AML-193 (cell line): ENCODE measurements around the gene OOSP3.
"Not testable (repeated sequence)": the region's sequence is repeated elsewhere in the genome, so short reads cannot be mapped to it uniquely, and the experiment has no call there.

Experiments used
- DNase-seq, 2 experiments: peaks; one replicate each; lab custom pipeline; 2025; lab: John Stamatoyannopoulos, UW

OOSP3 gene

GRCh38 chr11:59878575-59878974, at the start of gene OOSP3:
Gene OOSP3 (plus strand): TSS chr11:59878782. CDS start chr11:59878809, 27 bp downstream.
- no peak for DNase-seq

- DNase-seq: no peak
Measured at GRCh38 chr11:59829358-59829757, 49.2 kb upstream of the OOSP3 start.

GRCh38 chr11:59833602-59834001, 45.0 kb upstream of the OOSP3 start:
- peak in 1 of 2 experiments; percentile 22 for DNase-seq

- no peak for DNase-seq
Measured at GRCh38 chr11:59839615-59840014, 39.0 kb upstream of the OOSP3 start.

- DNase-seq: no peak
Measured at GRCh38 chr11:59841514-59841913, 37.1 kb upstream of the OOSP3 start.

GRCh38 chr11:59842316-59842715, 36.3 kb upstream of the OOSP3 start:
- DNase-seq: no peak

GRCh38 chr11:59845399-59845798, 33.2 kb upstream of the OOSP3 start, which contains the start of gene CBLIF:
Gene CBLIF (minus strand): TSS chr11:59845499. CDS start chr11:59845453, 46 bp downstream.
- DNase-seq: no peak

GRCh38 chr11:59846556-59846955, 32.0 kb upstream of the OOSP3 start:
- no peak for DNase-seq

- DNase-seq: no peak
Measured at GRCh38 chr11:59847626-59848025, 31.0 kb upstream of the OOSP3 start.

GRCh38 chr11:59848439-59848838, 30.1 kb upstream of the OOSP3 start:
- DNase-seq: not testable (repeated sequence)

GRCh38 chr11:59849129-59849528, 29.5 kb upstream of the OOSP3 start:
- no peak for DNase-seq

- not testable (repeated sequence) for DNase-seq
Measured at GRCh38 chr11:59849551-59849950, 29.0 kb upstream of the OOSP3 start.

GRCh38 chr11:59851416-59851815, 27.2 kb upstream of the OOSP3 start:
- not testable (repeated sequence) for DNase-seq

GRCh38 chr11:59854871-59855270, 23.7 kb upstream of the OOSP3 start:
- DNase-seq: peak; percentile 30

- DNase-seq: peak; percentile 22 to 43
Measured at GRCh38 chr11:59857439-59858434, 20.8 kb upstream of the OOSP3 start.

GRCh38 chr11:59859673-59860072, 18.9 kb upstream of the OOSP3 start:
- DNase-seq: peak in 1 of 2 experiments; percentile 6

GRCh38 chr11:59862252-59862651, 16.3 kb upstream of the OOSP3 start:
- no peak for DNase-seq

GRCh38 chr11:59865031-59865430, 13.6 kb upstream of the OOSP3 start:
- no peak for DNase-seq

GRCh38 chr11:59866397-59866796, 12.2 kb upstream of the OOSP3 start, which contains the start of gene TCN1:
Gene TCN1 (minus strand): TSS chr11:59866487. CDS start chr11:59866470, 17 bp downstream.
- DNase-seq: peak; percentile 91 to 93

GRCh38 chr11:59866836-59867235, 11.7 kb upstream of the OOSP3 start:
- DNase-seq: no peak

GRCh38 chr11:59867946-59868345, 10.6 kb upstream of the OOSP3 start:
- no peak for DNase-seq

- DNase-seq: no peak
Measured at GRCh38 chr11:59872076-59872475, 6.5 kb upstream of the OOSP3 start.

GRCh38 chr11:59875856-59876519, 2.6 kb upstream of the OOSP3 start:
- no peak for DNase-seq
